ENCODE results near the gene TMCO4. TPM values are rescaled to one million over a fixed set of nuclear protein-coding genes. Genes with fewer than 3 reads are reported as not detected.

The TMCO4 gene
- total and polyA plus RNA-seq, 2 donors (not counting 3 experiments of a cell fraction or from before 2014, with no cell fraction given) = 7.6 to 10.3 TPM

GRCh38 chr1:19737104-19737825 is 62.5 kb downstream of the TMCO4 start:
- DNase-seq (ENCODE audit: low read depth, low spot score) = no peak
- Histone ChIP-seq H3K36me3 (ENCODE audit: control insufficient read depth in 2 of 2, extremely low read depth in 1 of 2, insufficient read depth in 2 of 2, low read length in 2 of 2) (no peaks in the 10 kb centered on the region), H3K27me3 (ENCODE audit: control insufficient read depth in 2 of 2, insufficient read depth in 2 of 2, low read length in 2 of 2) (no peaks in the 10 kb centered on the region), H3K9me1 (replicated peaks; ENCODE audit: control insufficient read depth, extremely low read depth, insufficient read depth, low read length) (no peaks in the 10 kb centered on the region), H3K27ac (ENCODE audit: insufficient read depth, low read depth, low read length) (no peak overlapping the region), H3K9ac (replicated peaks; ENCODE audit: extremely low read depth, insufficient read depth, low read length) (no peak overlapping the region), H3K4me1 (ENCODE audit: control insufficient read depth, extremely low read depth, insufficient read depth, low read length) (no peaks in the 10 kb centered on the region), H3K9me3 (replicated peaks; ENCODE audit: control insufficient read depth, insufficient read depth, low read length) (no peaks in the 10 kb centered on the region), H2AFZ (ENCODE audit: low read depth, low read length) (no peak overlapping the region), H3K4me2 (ENCODE audit: insufficient read depth, low read length) (no peak overlapping the region), H3K79me2 (ENCODE audit: control insufficient read depth, insufficient read depth, low read length) (no peaks in the 10 kb centered on the region), H3K4me3 (replicated peaks in 1 of 3; ENCODE audit: insufficient read depth in 1 of 3, low read depth in 1 of 3, low read length in 3 of 3) (no peak overlapping the region), H4K20me1 (replicated peaks; ENCODE audit: control insufficient read depth, extremely low read depth, insufficient read depth, low read length) (no peaks in the 10 kb centered on the region)
- intact Hi-C loops (cut with micrococcal nuclease) (no loop called here), dilution Hi-C loops (cut with MboI; ENCODE audit: extremely low pct_ligation_motif_present, low sequenced_read_pairs) (no loop called here)
- ChIA-PET POLR2A (no interaction called here), CTCF (interaction anchor here (0.6 to 1.9 kb wide), 4 partner anchors 22 to 75 kb away, joined by 3 to 5 read pairs (median 4); no protein-coding TSS in a partner anchor)
- TF ChIP-seq FOS (IDR thresholded peaks at IDR 0.05; ENCODE audit: borderline replicate concordance, insufficient read depth, low read length) (no peak), POLR2AphosphoS5 (IDR thresholded peaks at IDR 0.05; ENCODE audit: insufficient read depth, low read depth, low read length) (no peak), MYC (IDR thresholded peaks at IDR 0.05; ENCODE audit: low read depth, low read length) (no peak), JUN (IDR thresholded peaks at IDR 0.05; ENCODE audit: borderline replicate concordance, insufficient read depth, insufficient read length, low read depth) (no peak), EZH2 (IDR thresholded peaks at IDR 0.05; ENCODE audit: borderline replicate concordance, low read depth, low read length, severe bottlenecking) (no peak), POLR2A (IDR thresholded peaks at IDR 0.05; ENCODE audit: low read depth, low read length) (no peak), CTCF (IDR thresholded peaks at IDR 0.05; ENCODE audit: extremely low read depth in 1 of 2, insufficient read depth in 1 of 2, low read depth in 1 of 2, low read length in 2 of 2) (no peak), GATA2 (IDR thresholded peaks at IDR 0.05; ENCODE audit: insufficient read depth, insufficient read length, low read depth, low read length) (no peak)
- TF ChIP-seq, protein P1, sequence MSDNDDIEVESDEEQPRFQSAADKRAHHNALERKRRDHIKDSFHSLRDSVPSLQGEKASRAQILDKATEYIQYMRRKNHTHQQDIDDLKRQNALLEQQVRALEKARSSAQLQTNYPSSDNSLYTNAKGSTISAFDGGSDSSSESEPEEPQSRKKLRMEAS (IDR thresholded peaks at IDR 0.05; ENCODE audit: insufficient read depth, insufficient read length) = no peak
- no peak for FAIRE-seq
- no TSS peak for BruUV-seq (replicated peaks)
